ENCODE data around the gene PMEPA1.

DNA sequence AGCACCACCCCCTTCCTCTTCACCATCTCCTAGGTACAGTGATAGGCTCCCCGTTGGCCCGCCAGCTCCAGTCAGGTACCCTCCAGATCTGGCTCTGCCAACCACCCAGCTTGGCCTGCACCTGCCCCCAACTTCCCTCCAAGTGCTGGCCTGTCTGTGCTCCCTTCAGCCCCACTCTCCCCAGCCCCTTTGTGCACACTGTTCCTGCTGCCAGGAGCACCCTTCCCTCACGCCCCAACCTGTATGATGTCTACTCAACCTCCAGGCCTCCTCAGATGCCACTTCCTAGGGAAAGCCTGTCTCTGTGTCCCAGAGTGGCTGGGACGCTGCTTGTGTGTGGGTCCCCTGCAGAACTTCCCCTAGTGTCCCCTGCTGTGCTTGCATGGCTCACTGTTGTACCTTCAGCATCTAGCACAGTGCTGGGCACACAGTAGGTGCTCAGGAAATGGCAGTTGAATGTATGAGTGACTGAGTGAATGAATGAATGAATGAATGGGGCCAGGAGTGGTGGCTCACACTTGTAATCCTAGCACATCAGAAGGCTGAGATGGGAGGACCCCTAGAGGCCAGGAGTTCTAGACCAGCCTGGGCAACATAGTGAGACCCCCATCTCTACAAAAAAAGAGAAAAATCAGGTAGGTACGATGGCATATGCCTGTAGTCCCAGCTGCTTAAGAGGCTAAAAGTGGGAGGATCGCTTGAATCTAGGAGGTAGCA, 92.6 kb downstream of the PMEPA1 start:
- TF ChIP-seq BHLHE40 (IDR thresholded peaks at IDR 0.05; ENCODE audit: borderline replicate concordance), result no peak
- no peak for TF ChIP-seq LEF1 (IDR thresholded peaks at IDR 0.05; ENCODE audit: borderline replicate concordance)
- no peak for TF ChIP-seq FOXK2 (IDR thresholded peaks at IDR 0.05)
- TF ChIP-seq TARDBP (IDR thresholded peaks at IDR 0.05), result no peak
- no peak for TF ChIP-seq ARNT (IDR thresholded peaks at IDR 0.05)
- no peak for TF ChIP-seq SP1 (IDR thresholded peaks at IDR 0.05)
- no peak for TF ChIP-seq FOXM1 (IDR thresholded peaks at IDR 0.05; ENCODE audit: borderline replicate concordance)
- no peak for TF ChIP-seq ELF4 (IDR thresholded peaks at IDR 0.05)
- no peak for TF ChIP-seq HDGF (IDR thresholded peaks at IDR 0.05; ENCODE audit: borderline replicate concordance)
- no peak for TF ChIP-seq L3MBTL2 (conservative IDR thresholded peaks at IDR 0.05)

Data from HEK293T (cell line).